K562 (cell line): ENCODE measurements around the gene EFNA5. TPM values are rescaled to one million over a fixed set of nuclear protein-coding genes. Genes with fewer than 3 reads are reported as not detected.

ENCODE experiments used
- ATAC-seq: fragments of 200-7000 bp; cut with Tn5 transposase; 3 replicates; pipeline ENCODE4 v1.9.1; 2020; ENCODE audit warnings: moderate library complexity
- BruUV-seq: library from RNA; stranded (reverse); fragments of 400-500 nt; replicated peaks from 2 replicates; lab custom pipeline; 2021; lab: Mats Ljungman, UMichigan
- CTCF ChIA-PET: fragments of 300-600 bp; formaldehyde crosslinking; extraction: SDS; loops from one replicate; lab custom pipeline; 2021; ENCODE audit warnings: low intra/inter-chr PET ratio; lab: Yijun Ruan, JAX
- POLR2A ChIA-PET: fragments of 300-600, 350-650 bp; sonication (Branson Sonifier 250); formaldehyde crosslinking; extraction: SDS; loops from one replicate; lab custom pipeline; 2021; ENCODE audit warnings: antibody characterized with exemption, inconsistent platforms; lab: Yijun Ruan, JAX
- DNase-seq, 4 experiments: peaks; one replicate each; pipeline versions ENCODE4 v3.0.0 to v3.0.0-alpha.2; 2011 to 2018; ENCODE audit warnings: low spot score in 3 of 4, mixed read lengths in 3 of 4; ENCODE audit errors: extremely low read depth in 1 of 4
- FAIRE-seq: peaks from 2 replicates; lab custom pipeline; 2011; peaks lifted over from hg19 to GRCh38; lab: Jason Lieb, UNC
- H2AFZ ChIP-seq: 2 replicates; pipeline ENCODE4 v1.6.0; 2011; ENCODE audit warnings: low read depth, low read length, control low read depth, inconsistent platforms
- H3K27ac ChIP-seq: fragments of 200-600 bp; 3 replicates; pipeline ENCODE4 v1.8.0; 2011; ENCODE audit warnings: low read depth, mild to moderate bottlenecking, control low read depth, inconsistent platforms, low read length, moderate library complexity, mixed read lengths; ENCODE audit errors: extremely low read depth
- H3K27me3 ChIP-seq, 2 experiments: fragments of 300-600 bp in 1 of 2; 2 replicates in 1 of 2; 3 replicates in 1 of 2; pipeline versions ENCODE4 v1.6.0 to v1.8.0; 2011; ENCODE audit warnings: inconsistent platforms in 2 of 2, low read length in 2 of 2, mild to moderate bottlenecking in 1 of 2, mixed read lengths in 1 of 2, moderate library complexity in 1 of 2; ENCODE audit not compliant: control insufficient read depth in 2 of 2, insufficient read depth in 2 of 2
- H3K36me3 ChIP-seq: fragments of 300-600 bp; 3 replicates; pipeline ENCODE4 v1.8.0; 2011; ENCODE audit warnings: mild to moderate bottlenecking, low read length, inconsistent platforms; ENCODE audit not compliant: control insufficient read depth, insufficient read depth
- H3K4me1 ChIP-seq, 2 experiments: fragments of 200-600 bp in 1 of 2; replicated peaks in 1 of 2; 2 replicates in 1 of 2; 3 replicates in 1 of 2; pipeline versions ENCODE4 v1.5.1 to v1.8.0; 2011; ENCODE audit warnings: inconsistent platforms in 2 of 2, low read length in 2 of 2, mild to moderate bottlenecking in 1 of 2, mixed read lengths in 1 of 2, moderate library complexity in 1 of 2; ENCODE audit not compliant: control insufficient read depth in 2 of 2, insufficient read depth in 2 of 2
- H3K4me2 ChIP-seq: 2 replicates; pipeline ENCODE4 v1.6.1; 2011; ENCODE audit warnings: low read length, control low read depth, inconsistent platforms, mixed read lengths; ENCODE audit not compliant: insufficient read depth
- H3K4me3 ChIP-seq: fragments of 200-600 bp; sonication (generic), shearing (Covaris generic); 2 replicates; pipeline ENCODE4 v1.5.1; 2016; ENCODE audit warnings: control low read depth, inconsistent platforms
- H3K79me2 ChIP-seq: fragments of 200-600 bp; 3 replicates; pipeline ENCODE4 v1.8.0; 2011; ENCODE audit warnings: low read length, inconsistent platforms; ENCODE audit not compliant: control insufficient read depth, insufficient read depth
- H3K9ac ChIP-seq, 2 experiments: 2 replicates each; pipeline versions ENCODE4 v1.6.0 to v1.6.1; 2011; ENCODE audit warnings: low read depth in 2 of 2, low read length in 2 of 2, control low read depth in 1 of 2, inconsistent platforms in 1 of 2, mild to moderate bottlenecking in 1 of 2, mixed read lengths in 1 of 2; ENCODE audit not compliant: insufficient read depth in 1 of 2
- H3K9me1 ChIP-seq: one replicate; pipeline ENCODE4 v1.6.0; 2011; ENCODE audit warnings: inconsistent platforms, mild to moderate bottlenecking, low read length, moderate library complexity; ENCODE audit not compliant: control insufficient read depth, insufficient read depth
- H3K9me3 ChIP-seq: replicated peaks from 2 replicates; pipeline ENCODE4 v1.5.1; 2011; ENCODE audit warnings: low read depth, low read length, inconsistent platforms; ENCODE audit not compliant: control insufficient read depth, insufficient read depth
- H4K20me1 ChIP-seq: replicated peaks from 2 replicates; pipeline ENCODE4 v1.6.1; 2011; ENCODE audit warnings: low read length, inconsistent platforms, mixed read lengths; ENCODE audit not compliant: control insufficient read depth, insufficient read depth
- CEBPG ChIP-seq, 3 experiments: fragments of 200-800 bp in 1 of 3; sonication (Bioruptor generic) in 1 of 3; sonication (generic) in 1 of 3; formaldehyde crosslinking in 1 of 3; IDR thresholded peaks in 2 of 3; conservative IDR thresholded peaks in 1 of 3; 2 replicates each; pipeline versions ENCODE4 v1.6.1 to v1.8.0; 2016 to 2022; ENCODE audit warnings: missing compliant biosample characterization in 2 of 3, missing genetic modification characterization in 2 of 3, mild to moderate bottlenecking in 1 of 3, missing genetic modification reagents in 1 of 3
- CSDE1 ChIP-seq, 2 experiments: fragments of 450-650 bp; IDR thresholded peaks; 2 replicates each; pipeline ENCODE4 v1.6.1; 2016; ENCODE audit warnings: mild to moderate bottlenecking in 1 of 2
- FUS ChIP-seq: fragments of 200-400 bp; formaldehyde crosslinking; optimal IDR thresholded peaks from 2 replicates; pipeline ENCODE3; 2017; ENCODE audit warnings: low read depth, low read length
- HDGF ChIP-seq: fragments of 450-650 bp; IDR thresholded peaks from 2 replicates; pipeline ENCODE4 v1.6.1; 2016
- KDM2B ChIP-seq: fragments of 250-450 bp; sonication (Bioruptor Pico); IDR thresholded peaks from 2 replicates; pipeline ENCODE4 v1.8.0; 2021; ENCODE audit warnings: mild to moderate bottlenecking, moderate library complexity
- NCOR1 ChIP-seq: fragments of 450-650 bp; IDR thresholded peaks from 2 replicates; pipeline ENCODE4 v1.6.1; 2016; ENCODE audit warnings: mild to moderate bottlenecking, moderate library complexity
- PML ChIP-seq: IDR thresholded peaks from 2 replicates; pipeline ENCODE4 v1.6.1; 2012; ENCODE audit warnings: low read length, inconsistent platforms
- PYGO2 ChIP-seq: fragments of 450-650 bp; IDR thresholded peaks from 2 replicates; pipeline ENCODE4 v1.6.1; 2016; ENCODE audit warnings: mild to moderate bottlenecking, missing genetic modification characterization, moderate library complexity, missing compliant biosample characterization
- ZBED1 ChIP-seq: IDR thresholded peaks from 2 replicates; pipeline ENCODE4 v1.6.1; 2014
- ZC3H11A ChIP-seq: IDR thresholded peaks from 2 replicates; pipeline ENCODE4 v1.6.1; 2012; ENCODE audit warnings: low read depth, low read length, improper control_type of control experiment
- ZNF3 ChIP-seq: fragments of 250-450 bp; sonication (Bioruptor Pico); IDR thresholded peaks from 2 replicates; pipeline ENCODE4 v1.5.0; 2021; ENCODE audit warnings: mild to moderate bottlenecking, moderate library complexity
- WGBS: fragments of 100-300 bp; shearing (Covaris generic); methylation state at CpG from one replicate; pipeline ENCODE4 v1.1.6; 2016; ENCODE audit warnings: low coverage, mixed read lengths; ENCODE audit not compliant: insufficient coverage; ENCODE audit errors: missing lambda C conversion rate; 5-methylcytosine and 5-hydroxymethylcytosine counted together
- in situ Hi-C: fragments of 300-500 bp; cut with MboI; formaldehyde crosslinking; loops from 4 replicates; pipeline ENCODE4 v1.15.0; 2018; ENCODE audit warnings: inconsistent platforms, mixed read lengths
- intact Hi-C: fragments of 100-400 bp; cut with micrococcal nuclease; formaldehyde crosslinking; loops from 2 replicates; pipeline ENCODE4 v1.14.2; 2022
- polyA plus RNA-seq, 8 experiments: library from polyadenylated mRNA; depleted of rRNA in 4 of 8; stranded (reverse) in 5 of 8; unstranded in 3 of 8; fragments of >200 nt; fragmentation: Nextera tagmentation in 2 of 8; fragmentation: Illumina TruSeq in 1 of 8; extraction: Ambion mirVana in 2 of 8; extraction: Trizol in 1 of 8; gene quantifications; 2 replicates each; pipeline versions ENCODE4 v1.2.1 to v1.2.3, GENCODE V29; 2011 to 2014; ENCODE audit warnings: inconsistent platforms in 1 of 8, missing spikeins in 1 of 8
- total RNA-seq, 7 experiments: library from RNA; depleted of rRNA in 6 of 7; stranded (reverse); fragments of >200 nt in 6 of 7; fragmentation: Illumina TruSeq in 2 of 7; extraction: Trizol in 2 of 7; gene quantifications; 2 replicates each; pipeline versions ENCODE4 v1.2.1 to v1.2.3, GENCODE V29; 2011 to 2021; ENCODE audit warnings: low replicate concordance in 1 of 7

Gene EFNA5
- total and polyA plus RNA-seq, 9 of the 15 experiments (the other 6 are each of a cell fraction or from before 2014, with no cell fraction given): 0.20 TPM; not detected in 8

DNA sequence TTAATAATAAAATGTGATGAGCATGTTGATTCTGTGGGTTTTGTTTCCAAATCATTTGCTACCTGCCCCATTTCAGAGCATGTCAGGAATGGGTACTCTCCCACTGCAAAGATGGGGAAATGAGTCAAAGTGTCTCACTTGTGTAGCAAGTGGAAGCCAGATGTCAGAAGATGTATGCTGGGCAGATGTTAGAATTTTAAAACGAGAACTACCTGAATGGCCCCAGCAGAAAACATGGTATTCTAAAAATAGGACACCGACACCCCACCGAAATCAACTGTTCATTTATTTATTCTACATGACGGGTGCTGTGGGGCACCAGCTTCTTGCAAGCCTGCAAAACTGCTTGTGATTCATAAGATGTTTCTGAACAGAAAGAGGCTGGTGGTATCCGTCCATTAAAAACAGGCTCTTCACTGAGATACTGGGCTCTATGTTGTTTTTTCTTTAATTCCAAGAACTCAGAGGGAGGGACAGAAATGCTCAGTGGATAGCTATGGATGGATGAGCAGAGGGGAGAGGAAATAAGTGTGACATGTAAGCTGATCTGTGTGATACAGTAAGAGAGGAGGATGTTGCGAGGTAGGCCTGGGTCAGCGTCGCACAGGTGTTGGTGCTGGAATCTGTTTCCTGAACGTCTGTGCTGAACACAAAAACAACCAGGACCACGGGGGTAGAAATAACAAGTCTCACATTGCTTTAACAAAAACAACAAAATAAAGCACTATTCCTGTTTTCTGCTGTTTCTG lies 157.2 kb downstream of the EFNA5 start:
- H3K79me2 ChIP-seq: no peaks in the 10 kb centered on the region
- in situ Hi-C loops: no loop called here
- no peak overlapping the region for H2AFZ ChIP-seq
- H3K4me2 ChIP-seq: no peak overlapping the region
- H3K4me1 ChIP-seq: no peaks in the 10 kb centered on the region
- FAIRE-seq (no peak), DNase-seq (no peak), ATAC-seq (no peak)
- TF ChIP-seq ZBED1: no peak
- TF ChIP-seq FUS: no peak
- no peak for TF ChIP-seq CSDE1 (IDR thresholded peaks at IDR 0.05)
- no peak for TF ChIP-seq ZC3H11A
- no peak for TF ChIP-seq ZNF3 (CRISPR knock-in tag)
- TF ChIP-seq PML: no peak
- no peak for TF ChIP-seq PYGO2 (tag)
- TF ChIP-seq CEBPG (CRISPR knock-in tag; IDR thresholded peaks at IDR 0.05): no peak
- TF ChIP-seq CEBPG (tag; conservative IDR thresholded peaks at IDR 0.05 in 1 of 2, IDR thresholded peaks at IDR 0.05 in 1 of 2): no peak
- TF ChIP-seq NCOR1: no peak
- TF ChIP-seq KDM2B: no peak
- TF ChIP-seq HDGF: no peak
- H3K4me3 ChIP-seq: no peak overlapping the region
- ChIA-PET POLR2A (no interaction called here), CTCF (no interaction called here)
- H3K9me1 ChIP-seq: no peaks in the 10 kb centered on the region
- H3K27ac ChIP-seq: no peak overlapping the region
- no peaks in the 10 kb centered on the region for H3K9me3 ChIP-seq
- intact Hi-C loops: no loop called here
- BruUV-seq: no TSS peak
- no peaks in the 10 kb centered on the region for H4K20me1 ChIP-seq
- WGBS: 0% methylated on average over 10 of the region's 10 CpGs
- H3K27me3 ChIP-seq: no peaks in the 10 kb centered on the region
- no peak overlapping the region for H3K9ac ChIP-seq
- no peaks in the 10 kb centered on the region for H3K36me3 ChIP-seq
